GM23338 (cell line): Measurements from ENCODE around the gene RNF187. TPM values are rescaled to one million over a fixed set of nuclear protein-coding genes. Genes with fewer than 3 reads are reported as not detected.

Source experiments
- ATAC-seq: fragments of 200-7000 bp; cut with Tn5 transposase; 3 replicates; pipeline ENCODE4 v1.9.1; 2020
- DNase-seq: peaks from one replicate; pipeline ENCODE4 v3.0.0-alpha.2; 2015; ENCODE audit warnings: low spot score
- H2AFZ ChIP-seq: fragments of 200-600 bp; sonication (generic); 2 replicates; pipeline ENCODE4 v1.8.0; 2016; ENCODE audit warnings: antibody characterized with exemption, mild to moderate bottlenecking, moderate library complexity
- H3F3A ChIP-seq: fragments of 200-600 bp; sonication (generic); replicated peaks from 2 replicates; pipeline ENCODE4 v1.8.0; 2017; ENCODE audit warnings: antibody characterized with exemption, mixed run types, low read depth
- H3K27ac ChIP-seq: fragments of 200-600 bp; sonication (generic); 2 replicates; pipeline ENCODE4 v1.6.1; 2016; ENCODE audit warnings: low read depth
- H3K27me3 ChIP-seq: fragments of 200-600 bp; sonication (generic); 2 replicates; pipeline ENCODE4 v1.8.0; 2016; ENCODE audit warnings: mild to moderate bottlenecking, mixed run types, moderate library complexity; ENCODE audit not compliant: insufficient read depth
- H3K36me3 ChIP-seq: fragments of 200-600 bp; sonication (generic); 2 replicates; pipeline ENCODE4 v1.8.0; 2016; ENCODE audit warnings: mild to moderate bottlenecking; ENCODE audit not compliant: insufficient read depth
- H3K4me1 ChIP-seq: fragments of 200-600 bp; sonication (generic); 2 replicates; pipeline ENCODE4 v1.8.0; 2016; ENCODE audit warnings: mild to moderate bottlenecking, moderate library complexity; ENCODE audit not compliant: insufficient read depth
- H3K4me2 ChIP-seq: fragments of 200-600 bp; sonication (generic); 2 replicates; pipeline ENCODE4 v1.7.1; 2017; ENCODE audit warnings: mixed run types
- H3K4me3 ChIP-seq: fragments of 200-600 bp; sonication (generic); 2 replicates; pipeline ENCODE4 v1.6.1; 2016; ENCODE audit warnings: mixed run types
- H3K79me2 ChIP-seq: fragments of 200-600 bp; sonication (generic); replicated peaks from 2 replicates; pipeline ENCODE4 v1.8.0; 2017; ENCODE audit warnings: mild to moderate bottlenecking; ENCODE audit not compliant: insufficient read depth
- H3K9me2 ChIP-seq: fragments of 200-600 bp; sonication (generic); 2 replicates; pipeline ENCODE4 v1.8.0; 2017; ENCODE audit not compliant: insufficient read depth
- H4K20me1 ChIP-seq: fragments of 200-600 bp; sonication (generic); replicated peaks from 2 replicates; pipeline ENCODE4 v1.8.0; 2017; ENCODE audit warnings: mild to moderate bottlenecking; ENCODE audit not compliant: insufficient read depth
- H3K27ac Mint-ChIP-seq: 2 replicates; pipeline ENCODE4 v1.8.0; 2020; ENCODE audit warnings: inconsistent platforms, mild to moderate bottlenecking, moderate library complexity, mixed read lengths
- H3K27me3 Mint-ChIP-seq: 3 replicates; pipeline ENCODE4 v1.8.0; 2022; ENCODE audit warnings: low read depth, mild to moderate bottlenecking, moderate library complexity, mixed read lengths, inconsistent platforms; ENCODE audit not compliant: insufficient read depth, poor library complexity
- H3K36me3 Mint-ChIP-seq: 3 replicates; pipeline ENCODE4 v1.8.0; 2021; ENCODE audit warnings: low read depth, mild to moderate bottlenecking, inconsistent platforms, moderate library complexity, mixed read lengths
- H3K4me1 Mint-ChIP-seq: 3 replicates; pipeline ENCODE4 v1.8.0; 2020; ENCODE audit warnings: mild to moderate bottlenecking, inconsistent platforms, mixed read lengths
- H3K4me3 Mint-ChIP-seq: 3 replicates; pipeline ENCODE4 v1.8.0; 2021; ENCODE audit warnings: moderate library complexity, mild to moderate bottlenecking, inconsistent platforms, mixed read lengths
- H3K9me3 Mint-ChIP-seq: 3 replicates; pipeline ENCODE4 v1.8.0; 2020; ENCODE audit warnings: moderate library complexity, mild to moderate bottlenecking, inconsistent platforms, mixed read lengths
- EZH2phosphoT487 ChIP-seq: fragments of 200-600 bp; sonication (generic); IDR thresholded peaks from one replicate; pipeline ENCODE4 v1.8.1; 2018; ENCODE audit warnings: antibody characterized with exemption; ENCODE audit not compliant: unreplicated experiment
- JUNB ChIP-seq: IDR thresholded peaks from one replicate; pipeline ENCODE4 v1.6.1; 2016; ENCODE audit warnings: antibody characterized with exemption; ENCODE audit not compliant: unreplicated experiment
- STAT1 ChIP-seq: IDR thresholded peaks from one replicate; pipeline ENCODE4 v1.6.1; 2016; ENCODE audit warnings: antibody characterized with exemption; ENCODE audit not compliant: unreplicated experiment
- ZNF114 ChIP-seq: fragments of 250-450 bp; sonication (Bioruptor Pico); IDR thresholded peaks from 2 replicates; pipeline ENCODE4 v1.5.0; 2020; ENCODE audit warnings: mild to moderate bottlenecking, moderate library complexity
- ZNF331 ChIP-seq: fragments of 250-450 bp; sonication (Bioruptor Pico); IDR thresholded peaks from 2 replicates; pipeline ENCODE4 v1.5.0; 2020; ENCODE audit warnings: low read depth, mild to moderate bottlenecking, moderate library complexity
- ZNF462 ChIP-seq: fragments of 250-450 bp; sonication (Bioruptor Pico); IDR thresholded peaks from 2 replicates; pipeline ENCODE4 v1.5.0; 2020; ENCODE audit warnings: mild to moderate bottlenecking, moderate library complexity
- polyA plus RNA-seq: library from polyadenylated mRNA; unstranded; fragments of >200 nt; fragmentation: Nextera tagmentation; extraction: Ambion mirVana; gene quantifications from 2 replicates; pipeline ENCODE4 v1.2.1, GENCODE V29; 2016
- total RNA-seq: library from RNA; depleted of rRNA; stranded (reverse); fragments of >200 nt; shearing (Covaris generic); gene quantifications from 2 replicates; pipeline ENCODE4 v1.2.3, GENCODE V29; 2014

Gene RNF187
- total and polyA plus RNA-seq, 2 experiments from 2014 or later: 24.8 to 55.3 TPM

GRCh38 chr1:228438266-228438665 lies 48.9 kb upstream of the RNF187 start (continued):
- TF ChIP-seq ZNF462 (CRISPR knock-in tag): no peak
- no peak for TF ChIP-seq ZNF331 (CRISPR knock-in tag)
- TF ChIP-seq EZH2phosphoT487: no peak
- TF ChIP-seq STAT1: no peak
- no peak for TF ChIP-seq JUNB
- TF ChIP-seq ZNF114 (CRISPR knock-in tag): no peak

GRCh38 chr1:228440761-228441500 lies 46.3 kb upstream of the RNF187 start:
- Histone ChIP-seq H2AFZ (no peak overlapping the region), H3K27me3 (peaks cover 86% of the 10 kb centered on the region), H4K20me1 (0 out of 2 replicates have a peak, but pooled peaks cover 3% of the 10 kb centered on the region), H3K79me2 (no peaks in the 10 kb centered on the region), H3K9me2 (0 out of 2 replicates have a peak, but pooled peaks cover 6% of the 10 kb centered on the region), H3K27ac (no peak overlapping the region), H3K36me3 (no peaks in the 10 kb centered on the region), H3K4me2 (no peak overlapping the region), H3F3A (no peaks in the 10 kb centered on the region; the same call in none of the 2 replicates), H3K4me1 (peaks cover 6% of the 10 kb centered on the region; the same call in 1 of the 2 replicates), H3K4me3 (no peak overlapping the region)
- peaks cover 8% of the 10 kb centered on the region; the same call in 2 of the 3 replicates for H3K4me1 Mint-ChIP-seq
- H3K27me3 Mint-ChIP-seq: peaks cover 66% of the 10 kb centered on the region
- H3K9me3 Mint-ChIP-seq: no peaks in the 10 kb centered on the region
- H3K36me3 Mint-ChIP-seq: no peaks in the 10 kb centered on the region
- ATAC-seq (no peak), DNase-seq (no peak)
- no peak overlapping the region for H3K4me3 Mint-ChIP-seq
- no peak overlapping the region for H3K27ac Mint-ChIP-seq
- TF ChIP-seq ZNF462 (CRISPR knock-in tag): no peak
- TF ChIP-seq EZH2phosphoT487: no peak
- no peak for TF ChIP-seq ZNF114 (CRISPR knock-in tag)
